IMR-90 (cell line): ENCODE measurements around the gene KRTAP19-8. TPM values are rescaled to one million over a fixed set of nuclear protein-coding genes. Genes with fewer than 3 reads are reported as not detected.

Experiments used
- ATAC-seq: fragments of 200-7000 bp; cut with Tn5 transposase; 2 replicates; pipeline ENCODE4 v1.9.1; 2020; ENCODE audit warnings: low read depth, mild to moderate bottlenecking, moderate library complexity
- BruUV-seq: library from RNA; stranded (reverse); fragments of 400-500 nt; replicated peaks from 2 replicates; lab custom pipeline; 2021; lab: Mats Ljungman, UMichigan
- CTCF ChIA-PET: fragments of 300-600 bp; formaldehyde crosslinking; extraction: SDS; loops from one replicate; lab custom pipeline; 2021; ENCODE audit warnings: antibody characterized with exemption; lab: Yijun Ruan, JAX
- POLR2A ChIA-PET: fragments of 300-600 bp; sonication (Branson Sonifier 250); formaldehyde crosslinking; loops from one replicate; lab custom pipeline; 2022; ENCODE audit warnings: antibody characterized with exemption; ENCODE audit not compliant: unreplicated experiment; lab: Charles Lee
- DNase-seq: peaks from one replicate; pipeline ENCODE4 v3.0.0; 2013
- H2AFZ ChIP-seq: replicated peaks from 2 replicates; pipeline ENCODE3; 2013; ENCODE audit warnings: low read length, mild to moderate bottlenecking; ENCODE audit not compliant: poor library complexity
- H2AK5ac ChIP-seq: 2 replicates; pipeline ENCODE4 v1.6.1; 2013; ENCODE audit warnings: low read depth, low read length, inconsistent platforms
- H2AK9ac ChIP-seq: replicated peaks from 2 replicates; pipeline ENCODE3; 2013; ENCODE audit warnings: mild to moderate bottlenecking, low read depth, low read length, moderate library complexity; ENCODE audit not compliant: poor library complexity
- H2BK120ac ChIP-seq: 2 replicates; pipeline ENCODE4 v1.6.1; 2013; ENCODE audit warnings: low read depth, low read length, inconsistent platforms
- H2BK15ac ChIP-seq: 3 replicates; pipeline ENCODE4 v1.6.1; 2013; ENCODE audit warnings: low read depth, low read length, inconsistent platforms
- H2BK20ac ChIP-seq: 2 replicates; pipeline ENCODE4 v1.6.1; 2013; ENCODE audit warnings: low read depth, mild to moderate bottlenecking, inconsistent platforms, low read length, moderate library complexity
- H2BK5ac ChIP-seq: 2 replicates; pipeline ENCODE4 v1.6.1; 2013; ENCODE audit warnings: mild to moderate bottlenecking, low read depth, low read length, inconsistent platforms; ENCODE audit not compliant: poor library complexity, severe bottlenecking
- H3K14ac ChIP-seq: replicated peaks from 2 replicates; pipeline ENCODE4 v1.6.1; 2013; ENCODE audit warnings: low read depth, low read length, inconsistent platforms
- H3K18ac ChIP-seq: 2 replicates; pipeline ENCODE4 v1.6.1; 2013; ENCODE audit warnings: low read depth, low read length, control low read depth
- H3K23ac ChIP-seq: 2 replicates; pipeline ENCODE4 v1.6.1; 2013; ENCODE audit warnings: low read depth, low read length, inconsistent platforms
- H3K27ac ChIP-seq: 2 replicates; pipeline ENCODE4 v1.5.1; 2013; ENCODE audit warnings: mild to moderate bottlenecking, control low read depth, low read length; ENCODE audit not compliant: insufficient read depth
- H3K27me3 ChIP-seq: 2 replicates; pipeline ENCODE4 v1.6.1; 2013; ENCODE audit warnings: low read length; ENCODE audit not compliant: control insufficient read depth, insufficient read depth
- H3K36me3 ChIP-seq: 2 replicates; pipeline ENCODE4 v1.6.1; 2013; ENCODE audit warnings: low read length, mixed read lengths; ENCODE audit not compliant: control insufficient read depth, insufficient read depth
- H3K4ac ChIP-seq: 2 replicates; pipeline ENCODE4 v1.6.1; 2013; ENCODE audit warnings: low read depth, low read length, inconsistent platforms
- H3K4me1 ChIP-seq: 2 replicates; pipeline ENCODE4 v1.6.1; 2013; ENCODE audit warnings: low read length, mixed read lengths; ENCODE audit not compliant: control insufficient read depth, insufficient read depth
- H3K4me2 ChIP-seq: 2 replicates; pipeline ENCODE4 v1.6.1; 2013; ENCODE audit warnings: low read depth, mild to moderate bottlenecking, control low read depth, low read length, moderate library complexity
- H3K4me3 ChIP-seq: 2 replicates; pipeline ENCODE4 v1.5.1; 2013; ENCODE audit warnings: low read depth, mild to moderate bottlenecking, control low read depth, low read length, moderate library complexity; ENCODE audit not compliant: insufficient read depth
- H3K56ac ChIP-seq: 2 replicates; pipeline ENCODE4 v1.6.1; 2013; ENCODE audit warnings: low read length, inconsistent platforms; ENCODE audit not compliant: insufficient read depth; ENCODE audit errors: extremely low read depth
- H3K79me1 ChIP-seq, 2 experiments: 2 replicates each; pipeline ENCODE4 v1.6.1; 2013; ENCODE audit warnings: low read length in 2 of 2, inconsistent platforms in 1 of 2, low read depth in 1 of 2
- H3K9ac ChIP-seq: 2 replicates; pipeline ENCODE4 v1.6.1; 2013; ENCODE audit warnings: low read depth, low read length, control low read depth
- H3K9me1 ChIP-seq: 2 replicates; pipeline ENCODE4 v1.6.1; 2013; ENCODE audit warnings: low read length, inconsistent platforms; ENCODE audit not compliant: insufficient read depth
- H3K9me3 ChIP-seq: 2 replicates; pipeline ENCODE4 v1.6.1; 2013; ENCODE audit warnings: low read length; ENCODE audit not compliant: control insufficient read depth, insufficient read depth
- H4K20me1 ChIP-seq: 2 replicates; pipeline ENCODE4 v1.6.1; 2013; ENCODE audit warnings: low read length, inconsistent platforms; ENCODE audit not compliant: insufficient read depth
- H4K5ac ChIP-seq: 2 replicates; pipeline ENCODE4 v1.6.1; 2013; ENCODE audit warnings: mild to moderate bottlenecking, low read depth, low read length, control low read depth
- H4K8ac ChIP-seq, 2 experiments: 2 replicates each; pipeline ENCODE4 v1.6.1; 2013; ENCODE audit warnings: low read depth in 2 of 2, low read length in 2 of 2, control low read depth in 1 of 2, inconsistent platforms in 1 of 2
- H4K91ac ChIP-seq: 2 replicates; pipeline ENCODE4 v1.6.1; 2013; ENCODE audit warnings: low read depth, low read length, inconsistent platforms; ENCODE audit not compliant: insufficient read depth
- BHLHE40 ChIP-seq: fragments of 150-350 bp; IDR thresholded peaks from 2 replicates; pipeline ENCODE4 v1.6.1; 2016; ENCODE audit warnings: mild to moderate bottlenecking, low read depth, low read length
- CEBPB ChIP-seq: IDR thresholded peaks from 2 replicates; pipeline ENCODE4 v1.6.1; 2012; ENCODE audit warnings: low read depth, low read length, improper control_type of control experiment
- CHD1 ChIP-seq: IDR thresholded peaks from 2 replicates; pipeline ENCODE4 v1.6.1; 2012; ENCODE audit warnings: low read depth, low read length, improper control_type of control experiment
- FOS ChIP-seq: fragments of 150-350 bp; IDR thresholded peaks from 2 replicates; pipeline ENCODE4 v1.6.1; 2016; ENCODE audit warnings: low read depth, low read length
- MAFK ChIP-seq: IDR thresholded peaks from 2 replicates; pipeline ENCODE4 v1.6.1; 2012; ENCODE audit warnings: low read depth, low read length, improper control_type of control experiment
- MAZ ChIP-seq: IDR thresholded peaks from 2 replicates; pipeline ENCODE4 v1.6.1; 2012; ENCODE audit warnings: low read depth, mild to moderate bottlenecking, low read length, improper control_type of control experiment, moderate library complexity, borderline replicate concordance
- MXI1 ChIP-seq: IDR thresholded peaks from 2 replicates; pipeline ENCODE4 v1.6.1; 2012; ENCODE audit warnings: low read depth, mild to moderate bottlenecking, low read length, moderate library complexity, borderline replicate concordance
- NFE2L2 ChIP-seq: fragments of 150-350 bp; IDR thresholded peaks from 2 replicates; pipeline ENCODE4 v1.6.1; 2016; ENCODE audit warnings: low read depth, mild to moderate bottlenecking, low read length
- POLR2A ChIP-seq: IDR thresholded peaks from 2 replicates; pipeline ENCODE4 v1.6.1; 2012; ENCODE audit warnings: mild to moderate bottlenecking, low read depth, low read length
- RAD21 ChIP-seq: IDR thresholded peaks from 2 replicates; pipeline ENCODE4 v1.6.1; 2012; ENCODE audit warnings: low read length, improper control_type of control experiment
- RCOR1 ChIP-seq: IDR thresholded peaks from 2 replicates; pipeline ENCODE4 v1.6.1; 2012; ENCODE audit warnings: mild to moderate bottlenecking, low read length, improper control_type of control experiment; ENCODE audit not compliant: insufficient replicate concordance
- RFX5 ChIP-seq: IDR thresholded peaks from 2 replicates; pipeline ENCODE4 v1.8.0; 2012; ENCODE audit warnings: low read depth, mild to moderate bottlenecking, low read length, moderate library complexity
- SMC3 ChIP-seq: fragments of 150-350 bp; IDR thresholded peaks from 2 replicates; pipeline ENCODE4 v1.6.1; 2016; ENCODE audit warnings: low read depth, mild to moderate bottlenecking, antibody characterized with exemption, low read length, moderate library complexity
- WGBS, 2 experiments: methylation state at CpG; one replicate each; pipeline versions ENCODE4 v1.1.5 to v1.1.7; 2013; ENCODE audit warnings: missing lambda C conversion rate in 2 of 2; ENCODE audit not compliant: insufficient read length in 1 of 2; ENCODE audit errors: extremely low coverage in 2 of 2; 5-methylcytosine and 5-hydroxymethylcytosine counted together
- dilution Hi-C: fragments of 300-500 bp; cut with HindIII; formaldehyde crosslinking; loops from one replicate; pipeline ENCODE4 v1.14.3; 2018; ENCODE audit warnings: low sequenced_read_pairs; ENCODE audit not compliant: unreplicated experiment
- in situ Hi-C: fragments of 300-500 bp; cut with MboI; formaldehyde crosslinking; loops from 3 replicates; pipeline ENCODE4 v1.14.3; 2019; ENCODE audit warnings: low sequenced_read_pairs, inconsistent platforms, mixed read lengths
- intact Hi-C: fragments of 100-400 bp; cut with micrococcal nuclease; formaldehyde crosslinking; loops from 2 replicates; pipeline ENCODE4 v1.10.0; 2022
- polyA plus RNA-seq, 3 experiments: library from polyadenylated mRNA; depleted of rRNA; stranded (reverse); fragments of >200 nt; gene quantifications; 2 replicates each; pipeline ENCODE4 v1.2.3, GENCODE V29; 2012; ENCODE audit warnings: low replicate concordance in 1 of 3
- total RNA-seq: library from RNA; depleted of rRNA; stranded (reverse); fragments of >200 nt; gene quantifications from 2 replicates; pipeline ENCODE4 v1.2.3, GENCODE V29; 2012
- TF ChIP-seq, protein P1 (sequence below): fragments of 150-350 bp; IDR thresholded peaks from 2 replicates; pipeline ENCODE4 v1.6.1; 2017; ENCODE audit warnings: mild to moderate bottlenecking, antibody characterized with exemption, low read length, low read depth
- TF ChIP-seq, protein P2 (sequence below): conservative IDR thresholded peaks from 2 replicates; pipeline ENCODE4 v1.5.1; 2012; ENCODE audit warnings: mild to moderate bottlenecking, low read depth, low read length, improper control_type of control experiment
- TF ChIP-seq, protein P3 (sequence below): fragments of 150-350 bp; IDR thresholded peaks from 2 replicates; pipeline ENCODE4 v1.6.1; 2016; ENCODE audit warnings: low read depth, mild to moderate bottlenecking, low read length, moderate library complexity, borderline replicate concordance

KRTAP19-8 gene
- total and polyA plus RNA-seq, 2 of the 4 experiments (the other 2 are of a cell fraction) = not detected

DNA sequence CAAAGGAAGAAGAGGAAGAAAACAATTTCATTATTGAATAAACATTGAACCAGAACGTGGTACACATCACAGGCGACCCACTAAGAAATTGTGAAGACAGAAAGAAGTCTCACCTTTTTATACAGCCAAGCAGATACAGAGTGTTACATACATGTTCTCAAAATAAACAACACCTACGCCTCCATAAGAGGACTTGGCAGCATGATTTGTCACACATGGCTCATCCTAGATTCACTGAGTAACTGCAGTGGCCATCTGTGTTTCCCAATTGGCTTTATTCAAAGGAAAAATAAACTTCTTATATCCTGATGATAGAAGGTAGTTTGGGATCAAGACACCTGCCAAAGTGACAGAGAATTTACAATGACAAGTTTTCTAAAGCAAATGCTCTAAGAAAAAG is 7.6 kb upstream of the KRTAP19-8 start:
- Histone ChIP-seq H3K9me1 (no peaks in the 10 kb centered on the region), H3K9me3 (peaks cover 6% of the 10 kb centered on the region), H3K4me3 (no peak overlapping the region), H4K20me1 (no peaks in the 10 kb centered on the region), H2BK20ac (no peak overlapping the region), H3K56ac (no peak overlapping the region), H3K36me3 (no peaks in the 10 kb centered on the region), H2AK5ac (no peak overlapping the region), H3K79me1 (no peaks in the 10 kb centered on the region), H3K27ac (no peak overlapping the region), H3K4me2 (no peak overlapping the region), H4K5ac (no peak overlapping the region), H3K23ac (no peak overlapping the region), H3K4ac (no peak overlapping the region), H2BK120ac (no peak overlapping the region), H2BK5ac (no peak overlapping the region), H2BK15ac (no peak overlapping the region), H2AK9ac (no peak overlapping the region), H3K9ac (no peak overlapping the region), H2AFZ (no peak overlapping the region), H3K18ac (no peak overlapping the region), H3K14ac (no peak overlapping the region), H3K4me1 (no peaks in the 10 kb centered on the region), H4K8ac (no peak overlapping the region), H4K91ac (no peak overlapping the region), H3K27me3 (no peaks in the 10 kb centered on the region)
- no TSS peak for BruUV-seq
- intact Hi-C loops (no loop called here), dilution Hi-C loops (no loop called here), in situ Hi-C loops (no loop called here)
- POLR2A ChIA-PET = no interaction called here
- WGBS, 2 experiments = no CpG with 5 or more reads among the region's 3 CpGs
- no peak for TF ChIP-seq MAFK
- no peak for TF ChIP-seq NFE2L2
- TF ChIP-seq BHLHE40 = no peak
- no peak for TF ChIP-seq CHD1
- TF ChIP-seq FOS = no peak
- TF ChIP-seq RFX5 = no peak
- no peak for TF ChIP-seq POLR2A
- no peak for TF ChIP-seq RCOR1
- TF ChIP-seq SMC3 = no peak
- TF ChIP-seq, protein P1, sequence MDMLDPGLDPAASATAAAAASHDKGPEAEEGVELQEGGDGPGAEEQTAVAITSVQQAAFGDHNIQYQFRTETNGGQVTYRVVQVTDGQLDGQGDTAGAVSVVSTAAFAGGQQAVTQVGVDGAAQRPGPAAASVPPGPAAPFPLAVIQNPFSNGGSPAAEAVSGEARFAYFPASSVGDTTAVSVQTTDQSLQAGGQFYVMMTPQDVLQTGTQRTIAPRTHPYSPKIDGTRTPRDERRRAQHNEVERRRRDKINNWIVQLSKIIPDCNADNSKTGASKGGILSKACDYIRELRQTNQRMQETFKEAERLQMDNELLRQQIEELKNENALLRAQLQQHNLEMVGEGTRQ = no peak
- no peak for TF ChIP-seq MXI1
- TF ChIP-seq, protein P2, sequence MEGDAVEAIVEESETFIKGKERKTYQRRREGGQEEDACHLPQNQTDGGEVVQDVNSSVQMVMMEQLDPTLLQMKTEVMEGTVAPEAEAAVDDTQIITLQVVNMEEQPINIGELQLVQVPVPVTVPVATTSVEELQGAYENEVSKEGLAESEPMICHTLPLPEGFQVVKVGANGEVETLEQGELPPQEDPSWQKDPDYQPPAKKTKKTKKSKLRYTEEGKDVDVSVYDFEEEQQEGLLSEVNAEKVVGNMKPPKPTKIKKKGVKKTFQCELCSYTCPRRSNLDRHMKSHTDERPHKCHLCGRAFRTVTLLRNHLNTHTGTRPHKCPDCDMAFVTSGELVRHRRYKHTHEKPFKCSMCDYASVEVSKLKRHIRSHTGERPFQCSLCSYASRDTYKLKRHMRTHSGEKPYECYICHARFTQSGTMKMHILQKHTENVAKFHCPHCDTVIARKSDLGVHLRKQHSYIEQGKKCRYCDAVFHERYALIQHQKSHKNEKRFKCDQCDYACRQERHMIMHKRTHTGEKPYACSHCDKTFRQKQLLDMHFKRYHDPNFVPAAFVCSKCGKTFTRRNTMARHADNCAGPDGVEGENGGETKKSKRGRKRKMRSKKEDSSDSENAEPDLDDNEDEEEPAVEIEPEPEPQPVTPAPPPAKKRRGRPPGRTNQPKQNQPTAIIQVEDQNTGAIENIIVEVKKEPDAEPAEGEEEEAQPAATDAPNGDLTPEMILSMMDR = no peak
- TF ChIP-seq CEBPB = no peak
- TF ChIP-seq, protein P3, sequence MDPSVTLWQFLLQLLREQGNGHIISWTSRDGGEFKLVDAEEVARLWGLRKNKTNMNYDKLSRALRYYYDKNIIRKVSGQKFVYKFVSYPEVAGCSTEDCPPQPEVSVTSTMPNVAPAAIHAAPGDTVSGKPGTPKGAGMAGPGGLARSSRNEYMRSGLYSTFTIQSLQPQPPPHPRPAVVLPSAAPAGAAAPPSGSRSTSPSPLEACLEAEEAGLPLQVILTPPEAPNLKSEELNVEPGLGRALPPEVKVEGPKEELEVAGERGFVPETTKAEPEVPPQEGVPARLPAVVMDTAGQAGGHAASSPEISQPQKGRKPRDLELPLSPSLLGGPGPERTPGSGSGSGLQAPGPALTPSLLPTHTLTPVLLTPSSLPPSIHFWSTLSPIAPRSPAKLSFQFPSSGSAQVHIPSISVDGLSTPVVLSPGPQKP = no peak
- TF ChIP-seq MAZ = no peak
- no peak for TF ChIP-seq RAD21
- CTCF ChIA-PET = no interaction called here
- DNase-seq = no peak
- no peak for ATAC-seq
